Measurements from ENCODE around the gene AFF2. TPM values are rescaled to one million over a fixed set of nuclear protein-coding genes. Genes with fewer than 3 reads are reported as not detected.
"Not testable (repeated sequence)": the region's sequence is repeated elsewhere in the genome, so short reads cannot be mapped to it uniquely, and the experiment has no call there.

Gene AFF2
- polyA plus RNA-seq, 1 experiment: 0.04 TPM

- no peak for DNase-seq (ENCODE audit: low read depth, low spot score)
- ChIA-PET POLR2A (no interaction called here), CTCF (no interaction called here)
- Histone ChIP-seq H3K27me3 (ENCODE audit: control insufficient read depth, insufficient read depth, low read length) (no peaks in the 10 kb centered on the region), H3K27ac (ENCODE audit: low read depth, low read length) (no peak overlapping the region), H3K4me3 (ENCODE audit: low read depth, low read length) (no peak overlapping the region), H3K9me3 (ENCODE audit: control insufficient read depth, insufficient read depth, low read length) (no peaks in the 10 kb centered on the region)
- TF ChIP-seq CTCF (IDR thresholded peaks at IDR 0.05; ENCODE audit: low read depth, low read length): no peak
These were observed 393.0 kb downstream of the AFF2 start for GRCh38 chrX:148893395-148893794.

GRCh38 chrX:148902581-148902980 is 402.2 kb downstream of the AFF2 start:
- POLR2A ChIA-PET: no interaction called here
- CTCF ChIA-PET: no interaction called here

GRCh38 chrX:148903176-148903575 is 402.8 kb downstream of the AFF2 start:
- no peak overlapping the region for H3K27ac ChIP-seq (ENCODE audit: low read depth, low read length)
- H3K4me3 ChIP-seq (ENCODE audit: low read depth, low read length): no peak overlapping the region
- DNase-seq (ENCODE audit: low read depth, low spot score): no peak
- ChIA-PET POLR2A (no interaction called here), CTCF (no interaction called here)
- H3K27me3 ChIP-seq (ENCODE audit: control insufficient read depth, insufficient read depth, low read length): no peaks in the 10 kb centered on the region
- H3K9me3 ChIP-seq (ENCODE audit: control insufficient read depth, insufficient read depth, low read length): no peaks in the 10 kb centered on the region
- no peak for TF ChIP-seq CTCF (IDR thresholded peaks at IDR 0.05; ENCODE audit: low read depth, low read length)

More at GRCh38 chrX:148902581-148902980, 402.2 kb downstream of the AFF2 start:
- Histone ChIP-seq H3K27me3 (ENCODE audit: control insufficient read depth, insufficient read depth, low read length) (no peaks in the 10 kb centered on the region), H3K4me3 (ENCODE audit: low read depth, low read length) (no peak overlapping the region), H3K9me3 (ENCODE audit: control insufficient read depth, insufficient read depth, low read length) (no peaks in the 10 kb centered on the region), H3K27ac (ENCODE audit: low read depth, low read length) (no peak overlapping the region)
- no peak for DNase-seq (ENCODE audit: low read depth, low spot score)
- TF ChIP-seq CTCF (IDR thresholded peaks at IDR 0.05; ENCODE audit: low read depth, low read length): no peak

GRCh38 chrX:148904421-148905111 is 404.1 kb downstream of the AFF2 start:
- ChIA-PET CTCF (no interaction called here), POLR2A (no interaction called here)
- Histone ChIP-seq H3K27ac (ENCODE audit: low read depth, low read length) (no peak overlapping the region), H3K4me3 (ENCODE audit: low read depth, low read length) (no peak overlapping the region), H3K27me3 (ENCODE audit: control insufficient read depth, insufficient read depth, low read length) (no peaks in the 10 kb centered on the region), H3K9me3 (ENCODE audit: control insufficient read depth, insufficient read depth, low read length) (no peaks in the 10 kb centered on the region)
- DNase-seq (ENCODE audit: low read depth, low spot score): no peak
- TF ChIP-seq CTCF (IDR thresholded peaks at IDR 0.05; ENCODE audit: low read depth, low read length): no peak

GRCh38 chrX:148905400-148905799 is 405.0 kb downstream of the AFF2 start:
- CTCF ChIA-PET: no interaction called here
- POLR2A ChIA-PET: no interaction called here
- Histone ChIP-seq H3K27ac (ENCODE audit: low read depth, low read length) (no peak overlapping the region), H3K4me3 (ENCODE audit: low read depth, low read length) (no peak overlapping the region), H3K9me3 (ENCODE audit: control insufficient read depth, insufficient read depth, low read length) (no peaks in the 10 kb centered on the region), H3K27me3 (ENCODE audit: control insufficient read depth, insufficient read depth, low read length) (no peaks in the 10 kb centered on the region)
- DNase-seq (ENCODE audit: low read depth, low spot score): no peak
- no peak for TF ChIP-seq CTCF (IDR thresholded peaks at IDR 0.05; ENCODE audit: low read depth, low read length)

- H3K9me3 ChIP-seq (ENCODE audit: control insufficient read depth, insufficient read depth, low read length); H3K27ac ChIP-seq (ENCODE audit: low read depth, low read length); CTCF ChIA-PET; H3K4me3 ChIP-seq (ENCODE audit: low read depth, low read length); H3K27me3 ChIP-seq (ENCODE audit: control insufficient read depth, insufficient read depth, low read length); DNase-seq (ENCODE audit: low read depth, low spot score); POLR2A ChIA-PET: not testable (repeated sequence)
These were observed 406.2 kb downstream of the AFF2 start for GRCh38 chrX:148906628-148907027.
